Trophoblast cell (in vitro differentiated cells and primary cell): ENCODE results near the gene ADRM1.
A peak's percentile ranks its signal among the peaks of the same experiment; 100 is the strongest.

Experiments
- DNase-seq, 2 donors: peaks; one replicate each; pipeline ENCODE4 v3.0.0-alpha.2; 2016
- H2AFZ ChIP-seq: 2 replicates; pipeline ENCODE4 v1.6.1; 2013; ENCODE audit warnings: low read length, moderate library complexity, mild to moderate bottlenecking; ENCODE audit not compliant: insufficient read depth, poor library complexity
- H2AK5ac ChIP-seq: 2 replicates; pipeline ENCODE4 v1.6.1; 2013; ENCODE audit warnings: mild to moderate bottlenecking, low read length
- H2BK120ac ChIP-seq: 2 replicates; pipeline ENCODE4 v1.6.1; 2013; ENCODE audit warnings: low read length, mild to moderate bottlenecking, moderate library complexity; ENCODE audit not compliant: insufficient read depth, poor library complexity
- H2BK12ac ChIP-seq: 2 replicates; pipeline ENCODE4 v1.6.1; 2013; ENCODE audit warnings: mild to moderate bottlenecking, low read length, moderate library complexity
- H2BK5ac ChIP-seq: 2 replicates; pipeline ENCODE4 v1.6.1; 2013; ENCODE audit warnings: low read length, low read depth, moderate library complexity, mild to moderate bottlenecking; ENCODE audit not compliant: poor library complexity
- H3K14ac ChIP-seq: 2 replicates; pipeline ENCODE4 v1.6.1; 2013; ENCODE audit warnings: mild to moderate bottlenecking, low read length
- H3K18ac ChIP-seq: 2 replicates; pipeline ENCODE4 v1.6.1; 2013; ENCODE audit warnings: mild to moderate bottlenecking, low read length
- H3K23ac ChIP-seq: 2 replicates; pipeline ENCODE4 v1.6.1; 2013; ENCODE audit warnings: low read length
- H3K27ac ChIP-seq: 2 replicates; pipeline ENCODE4 v1.5.1; 2013; ENCODE audit warnings: low read depth, mild to moderate bottlenecking, inconsistent platforms, low read length, moderate library complexity
- H3K27me3 ChIP-seq: 2 replicates; pipeline ENCODE4 v1.6.1; 2013; ENCODE audit warnings: inconsistent platforms, mild to moderate bottlenecking, low read length, moderate library complexity; ENCODE audit not compliant: insufficient read depth
- H3K36me3 ChIP-seq, 2 experiments: 1 replicate in 1 of 2; 2 replicates in 1 of 2; pipeline ENCODE4 v1.6.1; 2013; ENCODE audit warnings: low read length in 2 of 2, mild to moderate bottlenecking in 2 of 2, moderate library complexity in 1 of 2; ENCODE audit not compliant: insufficient read depth in 2 of 2, control insufficient read depth in 1 of 2
- H3K4ac ChIP-seq: 2 replicates; pipeline ENCODE4 v1.6.1; 2013; ENCODE audit warnings: low read depth, mild to moderate bottlenecking, low read length, moderate library complexity
- H3K4me1 ChIP-seq, 2 experiments: 1 replicate in 1 of 2; 2 replicates in 1 of 2; pipeline ENCODE4 v1.6.1; 2013; ENCODE audit warnings: low read length in 2 of 2, mild to moderate bottlenecking in 2 of 2, moderate library complexity in 1 of 2; ENCODE audit not compliant: insufficient read depth in 2 of 2, control insufficient read depth in 1 of 2
- H3K4me2 ChIP-seq: 2 replicates; pipeline ENCODE4 v1.6.1; 2013; ENCODE audit warnings: inconsistent platforms, mild to moderate bottlenecking, low read length, moderate library complexity
- H3K4me3 ChIP-seq: 2 replicates; pipeline ENCODE4 v1.5.1; 2013; ENCODE audit warnings: mild to moderate bottlenecking, low read depth, low read length, inconsistent platforms
- H3K79me1 ChIP-seq: one replicate; pipeline ENCODE4 v1.6.1; 2013; ENCODE audit warnings: low read length
- H3K79me2 ChIP-seq: 2 replicates; pipeline ENCODE4 v1.6.1; 2013; ENCODE audit warnings: low read length, mild to moderate bottlenecking; ENCODE audit not compliant: control insufficient read depth, insufficient read depth, poor library complexity
- H3K9ac ChIP-seq: 2 replicates; pipeline ENCODE4 v1.6.1; 2013; ENCODE audit warnings: mild to moderate bottlenecking, low read length
- H3K9me3 ChIP-seq: 2 replicates; pipeline ENCODE4 v1.6.1; 2013; ENCODE audit warnings: low read depth, mild to moderate bottlenecking, control low read depth, inconsistent platforms, low read length; ENCODE audit not compliant: insufficient read depth
- H4K12ac ChIP-seq: 2 replicates; pipeline ENCODE4 v1.6.1; 2013; ENCODE audit warnings: low read depth, mild to moderate bottlenecking, low read length, moderate library complexity
- H4K8ac ChIP-seq: 2 replicates; pipeline ENCODE4 v1.6.1; 2013; ENCODE audit warnings: low read depth, mild to moderate bottlenecking, low read length, moderate library complexity
- H4K91ac ChIP-seq: one replicate; pipeline ENCODE4 v1.6.1; 2013; ENCODE audit warnings: low read depth, mild to moderate bottlenecking, low read length, moderate library complexity
- WGBS: extraction: QIAGEN DNeasy Blood & Tissue Kit; methylation state at CpG from one replicate; pipeline ENCODE4 v1.1.7; 2013; ENCODE audit warnings: missing lambda C conversion rate; ENCODE audit not compliant: insufficient read length, insufficient coverage; ENCODE audit errors: extremely low coverage; 5-methylcytosine and 5-hydroxymethylcytosine counted together

The ADRM1 gene

GRCh38 chr20:62325172-62325905 is 22.5 kb downstream of the ADRM1 start:
- Histone ChIP-seq H3K4ac (no peak overlapping the region), H4K8ac (no peak overlapping the region), H3K27ac (no peak overlapping the region), H3K27me3 (no peaks in the 10 kb centered on the region), H3K4me1 (no peaks in the 10 kb centered on the region), H3K23ac (no peak overlapping the region), H3K9me3 (peaks cover 3% of the 10 kb centered on the region), H3K9ac (no peak overlapping the region), H3K79me1 (no peaks in the 10 kb centered on the region), H3K4me3 (no peak overlapping the region), H3K18ac (no peak overlapping the region), H2BK5ac (no peak overlapping the region), H2AFZ (no peak overlapping the region), H3K79me2 (no peaks in the 10 kb centered on the region), H2AK5ac (no peak overlapping the region), H3K14ac (no peak overlapping the region), H4K12ac (no peak overlapping the region), H3K4me2 (no peak overlapping the region), H3K36me3 (peaks cover 90 to 93% of the 10 kb centered on the region in 2 experiments), H2BK12ac (no peak overlapping the region), H4K91ac (no peak overlapping the region), H2BK120ac (no peak overlapping the region)
- DNase-seq = no peak
- WGBS = no CpG with 5 or more reads among the region's 14 CpGs

- no peak for DNase-seq
- Histone ChIP-seq H3K9me3 (peaks cover 3% of the 10 kb centered on the region), H2AFZ (no peak overlapping the region), H3K23ac (no peak overlapping the region), H3K4ac (no peak overlapping the region), H3K9ac (no peak overlapping the region), H3K4me2 (no peak overlapping the region), H3K79me2 (no peaks in the 10 kb centered on the region), H3K18ac (no peak overlapping the region), H3K4me1 (no peaks in the 10 kb centered on the region), H4K8ac (no peak overlapping the region), H2AK5ac (no peak overlapping the region), H4K12ac (no peak overlapping the region), H3K27me3 (no peaks in the 10 kb centered on the region), H2BK120ac (no peak overlapping the region), H3K14ac (no peak overlapping the region), H3K4me3 (no peak overlapping the region), H2BK12ac (no peak overlapping the region), H4K91ac (no peak overlapping the region), H3K36me3 (peaks cover 95 to 96% of the 10 kb centered on the region in 2 experiments), H3K27ac (no peak overlapping the region), H2BK5ac (no peak overlapping the region), H3K79me1 (no peaks in the 10 kb centered on the region)
- WGBS = no CpG with 5 or more reads among the region's 14 CpGs
Observed at GRCh38 chr20:62326559-62326958, 23.8 kb downstream of the ADRM1 start.

- no peak overlapping the region for H3K27ac ChIP-seq
- no peaks in the 10 kb centered on the region for H3K79me2 ChIP-seq
- peak in 1 of 2 donors; percentile 43 for DNase-seq
- no peak overlapping the region for H3K4me2 ChIP-seq
- H2BK120ac ChIP-seq = no peak overlapping the region
- no peaks in the 10 kb centered on the region for H3K79me1 ChIP-seq
- no CpG with 5 or more reads among the region's 30 CpGs for WGBS
- H3K18ac ChIP-seq = no peak overlapping the region
- no peak overlapping the region for H4K12ac ChIP-seq
- H2AK5ac ChIP-seq = no peak overlapping the region
- no peak overlapping the region for H2BK5ac ChIP-seq
- no peak overlapping the region for H2BK12ac ChIP-seq
- H3K23ac ChIP-seq = no peak overlapping the region
- H3K36me3 ChIP-seq = peaks cover 94 to 96% of the 10 kb centered on the region in 2 experiments
- no peak overlapping the region for H2AFZ ChIP-seq
- no peak overlapping the region for H4K8ac ChIP-seq
- H3K4me1 ChIP-seq = no peaks in the 10 kb centered on the region
- no peak overlapping the region for H3K14ac ChIP-seq
- no peak overlapping the region for H3K4me3 ChIP-seq
- no peak overlapping the region for H4K91ac ChIP-seq
- peaks cover 1% of the 10 kb centered on the region for H3K9me3 ChIP-seq
- no peak overlapping the region for H3K4ac ChIP-seq
- no peak overlapping the region for H3K9ac ChIP-seq
- no peaks in the 10 kb centered on the region for H3K27me3 ChIP-seq
Observed at GRCh38 chr20:62326959-62327725, 24.3 kb downstream of the ADRM1 start.

- Histone ChIP-seq H4K8ac (no peak overlapping the region), H2AK5ac (no peak overlapping the region), H3K27ac (no peak overlapping the region), H3K14ac (no peak overlapping the region), H3K27me3 (no peaks in the 10 kb centered on the region), H4K12ac (no peak overlapping the region), H2AFZ (no peak overlapping the region), H3K23ac (no peak overlapping the region), H3K4me1 (no peaks in the 10 kb centered on the region), H2BK5ac (no peak overlapping the region), H3K9me3 (peaks cover 1% of the 10 kb centered on the region), H3K9ac (no peak overlapping the region), H3K79me2 (no peaks in the 10 kb centered on the region), H3K4ac (no peak overlapping the region), H3K4me3 (no peak overlapping the region), H3K4me2 (no peak overlapping the region), H3K79me1 (no peaks in the 10 kb centered on the region), H3K18ac (no peak overlapping the region), H3K36me3 (peaks cover 96 to 97% of the 10 kb centered on the region in 2 experiments), H2BK12ac (no peak overlapping the region), H4K91ac (no peak overlapping the region), H2BK120ac (no peak overlapping the region)
- DNase-seq = no peak
- no CpG with 5 or more reads among the region's 33 CpGs for WGBS
Observed at GRCh38 chr20:62327726-62328495, 25.1 kb downstream of the ADRM1 start.
